Cardiac muscle cell (in vitro differentiated cells and primary cell): Measurements from ENCODE around the gene ENOSF1. TPM values are rescaled to one million over a fixed set of nuclear protein-coding genes. Genes with fewer than 3 reads are reported as not detected.

ENCODE experiments used
- DNase-seq, 2 donors: peaks; one replicate each; pipeline versions ENCODE4 v3.0.0 to v3.0.0-alpha.2; 2010 to 2017; ENCODE audit warnings: low read depth in 1 of 2, low spot score in 1 of 2
- H3K27ac ChIP-seq: fragments of 200-600 bp; sonication (generic); 2 replicates; pipeline ENCODE4 v1.5.1; 2016
- H3K27me3 ChIP-seq: fragments of 200-600 bp; sonication (generic); 2 replicates; pipeline ENCODE4 v1.6.0; 2016; ENCODE audit warnings: control low read depth
- H3K36me3 ChIP-seq: fragments of 200-600 bp; sonication (generic); 2 replicates; pipeline ENCODE4 v1.5.1; 2016; ENCODE audit warnings: control low read depth
- H3K4me1 ChIP-seq: fragments of 200-600 bp; sonication (generic); 2 replicates; pipeline ENCODE4 v1.8.1; 2017; ENCODE audit warnings: low read depth, mild to moderate bottlenecking, mixed run types
- H3K4me3 ChIP-seq: fragments of 200-600 bp; sonication (generic); 2 replicates; pipeline ENCODE4 v1.5.1; 2016; ENCODE audit warnings: mild to moderate bottlenecking
- H3K9me3 ChIP-seq: fragments of 200-600 bp; sonication (generic); 2 replicates; pipeline ENCODE4 v1.5.1; 2017; ENCODE audit warnings: low read depth, mild to moderate bottlenecking, control low read depth
- polyA plus RNA-seq: library from polyadenylated mRNA; unstranded; fragments of >200 nt; fragmentation: Nextera tagmentation; extraction: Ambion mirVana; gene quantifications from 2 replicates; pipeline ENCODE4 v1.2.1, GENCODE V29; 2016
- total RNA-seq: library from RNA; depleted of rRNA; stranded (reverse); fragments of >200 nt; gene quantifications from 2 replicates; pipeline ENCODE4 v1.2.3, GENCODE V29; 2016
- TF ChIP-seq, protein P1 (sequence below): IDR thresholded peaks from 2 replicates; pipeline ENCODE4 v1.5.1; 2012; ENCODE audit warnings: low read depth, mild to moderate bottlenecking, low read length

Gene ENOSF1
- total and polyA plus RNA-seq, 2 experiments from 2014 or later = 66.7 to 72.0 TPM

GRCh38 chr18:673769-674168 lies 38.7 kb downstream of the ENOSF1 start:
- H3K9me3 ChIP-seq = no peaks in the 10 kb centered on the region
- no peak for DNase-seq
- H3K27me3 ChIP-seq = no peaks in the 10 kb centered on the region
- H3K27ac ChIP-seq = no peak overlapping the region
- H3K4me1 ChIP-seq = no peaks in the 10 kb centered on the region
- TF ChIP-seq, protein P1, sequence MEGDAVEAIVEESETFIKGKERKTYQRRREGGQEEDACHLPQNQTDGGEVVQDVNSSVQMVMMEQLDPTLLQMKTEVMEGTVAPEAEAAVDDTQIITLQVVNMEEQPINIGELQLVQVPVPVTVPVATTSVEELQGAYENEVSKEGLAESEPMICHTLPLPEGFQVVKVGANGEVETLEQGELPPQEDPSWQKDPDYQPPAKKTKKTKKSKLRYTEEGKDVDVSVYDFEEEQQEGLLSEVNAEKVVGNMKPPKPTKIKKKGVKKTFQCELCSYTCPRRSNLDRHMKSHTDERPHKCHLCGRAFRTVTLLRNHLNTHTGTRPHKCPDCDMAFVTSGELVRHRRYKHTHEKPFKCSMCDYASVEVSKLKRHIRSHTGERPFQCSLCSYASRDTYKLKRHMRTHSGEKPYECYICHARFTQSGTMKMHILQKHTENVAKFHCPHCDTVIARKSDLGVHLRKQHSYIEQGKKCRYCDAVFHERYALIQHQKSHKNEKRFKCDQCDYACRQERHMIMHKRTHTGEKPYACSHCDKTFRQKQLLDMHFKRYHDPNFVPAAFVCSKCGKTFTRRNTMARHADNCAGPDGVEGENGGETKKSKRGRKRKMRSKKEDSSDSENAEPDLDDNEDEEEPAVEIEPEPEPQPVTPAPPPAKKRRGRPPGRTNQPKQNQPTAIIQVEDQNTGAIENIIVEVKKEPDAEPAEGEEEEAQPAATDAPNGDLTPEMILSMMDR = no peak
- no peak overlapping the region for H3K4me3 ChIP-seq
- peaks cover 41% of the 10 kb centered on the region for H3K36me3 ChIP-seq

GRCh38 chr18:673317-673716 lies 39.1 kb downstream of the ENOSF1 start:
- TF ChIP-seq, protein P1 = no peak
- Histone ChIP-seq H3K36me3 (peaks cover 41% of the 10 kb centered on the region), H3K27me3 (no peaks in the 10 kb centered on the region)

GRCh38 chr18:671405-671804 lies 41.0 kb downstream of the ENOSF1 start:
- Histone ChIP-seq H3K27me3 (no peaks in the 10 kb centered on the region), H3K4me3 (no peak overlapping the region), H3K27ac (no peak overlapping the region), H3K36me3 (peaks cover 41% of the 10 kb centered on the region), H3K9me3 (no peaks in the 10 kb centered on the region), H3K4me1 (no peaks in the 10 kb centered on the region)
- TF ChIP-seq, protein P1 = no peak
- DNase-seq = no peak

More at GRCh38 chr18:673317-673716, 39.1 kb downstream of the ENOSF1 start:
- no peak overlapping the region for H3K27ac ChIP-seq
- DNase-seq = no peak
- H3K4me3 ChIP-seq = no peak overlapping the region
- no peaks in the 10 kb centered on the region for H3K4me1 ChIP-seq
- H3K9me3 ChIP-seq = no peaks in the 10 kb centered on the region

DNA sequence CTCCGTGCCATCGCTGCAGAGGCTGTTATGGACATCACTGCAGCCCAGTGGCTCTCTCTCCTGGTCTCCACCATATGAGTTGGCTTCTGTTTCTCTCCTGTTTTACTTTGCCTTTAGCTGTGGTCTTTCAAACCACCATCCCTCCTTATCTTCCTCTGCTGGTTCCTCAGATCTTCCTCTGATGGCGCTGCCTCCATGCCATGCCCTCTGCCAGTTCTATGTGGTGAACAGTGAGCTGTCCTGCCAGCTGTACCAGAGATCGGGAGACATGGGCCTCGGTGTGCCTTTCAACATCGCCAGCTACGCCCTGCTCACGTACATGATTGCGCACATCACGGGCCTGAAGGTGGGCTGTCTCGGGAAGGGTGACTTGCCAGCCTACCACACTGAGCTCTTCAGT lies 41.9 kb downstream of the ENOSF1 start:
- Histone ChIP-seq H3K4me3 (no peak overlapping the region), H3K36me3 (peaks cover 41% of the 10 kb centered on the region), H3K4me1 (no peaks in the 10 kb centered on the region), H3K27ac (no peak overlapping the region), H3K27me3 (no peaks in the 10 kb centered on the region), H3K9me3 (no peaks in the 10 kb centered on the region)
- DNase-seq = no peak
- TF ChIP-seq, protein P1 = no peak

GRCh38 chr18:669077-669476 lies 43.4 kb downstream of the ENOSF1 start:
- TF ChIP-seq, protein P1 = no peak
- Histone ChIP-seq H3K4me1 (no peaks in the 10 kb centered on the region), H3K27ac (no peak overlapping the region), H3K4me3 (no peak overlapping the region), H3K27me3 (no peaks in the 10 kb centered on the region), H3K9me3 (no peaks in the 10 kb centered on the region), H3K36me3 (peaks cover 38% of the 10 kb centered on the region)
- no peak for DNase-seq

GRCh38 chr18:668260-668659 lies 44.2 kb downstream of the ENOSF1 start:
- Histone ChIP-seq H3K27me3 (no peaks in the 10 kb centered on the region), H3K27ac (peak overlapping the region; percentile 4), H3K9me3 (no peaks in the 10 kb centered on the region), H3K4me3 (no peak overlapping the region), H3K36me3 (peaks cover 38% of the 10 kb centered on the region), H3K4me1 (no peaks in the 10 kb centered on the region)
- no peak for DNase-seq
- TF ChIP-seq, protein P1 = no peak
